HG03571 (cell line): ENCODE data around the gene KRTAP1-5.
"Not testable (repeated sequence)": the region's sequence is repeated elsewhere in the genome, so short reads cannot be mapped to it uniquely, and the experiment has no call there.

Source experiments
- ATAC-seq: cut with Tn5 transposase; IDR thresholded peaks from one replicate; pipeline ENCODE4 v1.9.1; 2021; ENCODE audit not compliant: unreplicated experiment

The KRTAP1-5 gene

DNA sequence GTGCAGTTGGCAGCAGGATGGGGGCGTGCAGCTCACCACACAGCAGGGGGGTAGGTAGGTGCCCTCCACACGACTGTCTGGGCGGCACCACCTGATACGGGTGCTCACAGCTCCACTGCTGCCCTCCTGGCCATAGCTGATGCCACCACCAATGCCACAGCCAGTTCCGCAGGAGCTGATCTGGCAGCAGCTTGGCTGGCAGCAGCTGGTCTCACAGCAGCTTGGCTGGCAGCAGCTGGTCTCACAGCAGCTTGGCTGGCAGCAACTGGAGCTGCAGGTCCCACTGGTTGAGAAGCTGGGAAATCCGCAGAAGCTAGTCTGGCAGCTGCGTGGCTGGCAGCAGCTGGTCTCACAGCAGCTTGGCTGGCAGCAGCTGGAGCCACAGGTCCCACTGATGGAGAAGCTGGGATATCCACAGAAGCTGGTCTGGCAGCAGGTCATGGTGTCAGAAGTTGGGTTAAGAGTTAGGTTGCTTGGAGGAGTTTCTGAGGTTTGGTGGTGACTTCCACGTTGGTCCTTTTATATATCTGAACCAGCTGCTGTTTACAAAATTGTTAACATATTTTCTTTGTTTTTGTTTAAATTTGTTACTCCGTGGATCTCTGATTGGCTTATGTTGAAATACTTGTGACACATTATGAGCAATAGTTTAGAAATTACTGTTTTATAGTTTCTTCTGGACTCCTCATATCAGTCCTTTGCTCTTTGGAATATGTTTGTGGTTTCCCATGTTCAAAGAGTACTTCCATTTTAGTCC lies at the start of gene KRTAP1-5:
Gene KRTAP1-5 (minus strand): TSS at position 494 of the 757 bp plus-strand sequence. CDS start 53 bp downstream, at position 441.
- ATAC-seq: no peak

GRCh38 chr17:41076788-41077187 lies 49.8 kb upstream of the KRTAP1-5 start:
- ATAC-seq: no peak

DNA sequence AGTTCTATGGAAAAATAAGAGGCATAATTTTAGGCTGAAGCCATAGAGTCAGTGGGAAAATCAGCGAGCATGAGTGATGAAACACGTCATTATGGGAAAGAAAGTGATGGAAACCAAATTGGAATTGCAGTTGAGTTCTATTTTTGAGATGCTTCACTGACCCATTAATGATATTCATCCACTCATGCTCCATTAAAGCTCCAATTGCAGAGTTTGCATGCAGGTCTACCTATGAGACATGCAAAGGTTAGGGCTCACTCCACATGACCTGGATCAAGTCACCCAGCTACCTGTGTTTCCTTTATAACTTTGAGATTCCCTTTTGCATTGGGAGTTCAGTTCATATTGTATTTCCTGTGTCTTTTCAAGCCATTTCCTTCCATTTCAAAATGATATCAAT lies 46.7 kb upstream of the KRTAP1-5 start:
- ATAC-seq: no peak

DNA sequence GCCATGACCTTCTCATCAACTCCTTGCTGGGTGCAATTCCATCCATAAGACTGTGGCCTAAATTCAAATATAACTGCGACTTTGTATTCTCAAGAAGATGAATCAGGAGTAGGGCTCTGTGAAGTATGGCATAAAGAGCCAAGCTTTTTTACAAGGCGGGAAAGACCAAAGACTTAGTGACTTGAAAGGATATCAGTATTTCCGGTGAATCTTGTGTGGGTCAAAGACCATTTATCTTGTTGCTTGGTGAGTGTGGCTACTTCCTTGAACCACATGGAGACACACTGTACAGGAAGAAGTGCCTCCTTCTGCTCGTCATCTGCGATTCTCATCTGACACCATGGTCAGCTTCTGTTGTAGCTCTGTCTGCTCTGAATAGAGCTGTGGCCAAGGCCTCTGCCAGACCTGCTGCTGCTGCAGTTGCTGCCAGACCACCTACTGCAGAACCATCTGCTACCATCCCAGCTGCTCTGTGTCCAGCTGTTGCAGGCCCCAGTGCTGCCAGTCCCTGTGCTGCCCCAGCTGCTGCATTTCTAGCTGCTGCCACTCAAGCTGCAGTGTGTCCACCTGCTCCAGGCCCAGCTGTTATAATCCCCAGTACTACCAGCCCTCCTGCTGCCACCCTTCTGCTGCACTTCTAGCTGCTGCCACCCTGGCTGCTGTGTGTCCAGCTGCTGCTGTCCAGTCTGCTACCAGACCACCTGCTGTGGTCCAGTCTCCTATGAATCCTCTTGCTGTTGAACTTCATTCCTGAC lies 44.8 kb upstream of the KRTAP1-5 start:
- no peak for ATAC-seq

- ATAC-seq: no peak
Measured at GRCh38 chr17:41069031-41069430, 42.0 kb upstream of the KRTAP1-5 start.

GRCh38 chr17:41067281-41067680 lies 40.3 kb upstream of the KRTAP1-5 start:
- ATAC-seq: no peak

DNA sequence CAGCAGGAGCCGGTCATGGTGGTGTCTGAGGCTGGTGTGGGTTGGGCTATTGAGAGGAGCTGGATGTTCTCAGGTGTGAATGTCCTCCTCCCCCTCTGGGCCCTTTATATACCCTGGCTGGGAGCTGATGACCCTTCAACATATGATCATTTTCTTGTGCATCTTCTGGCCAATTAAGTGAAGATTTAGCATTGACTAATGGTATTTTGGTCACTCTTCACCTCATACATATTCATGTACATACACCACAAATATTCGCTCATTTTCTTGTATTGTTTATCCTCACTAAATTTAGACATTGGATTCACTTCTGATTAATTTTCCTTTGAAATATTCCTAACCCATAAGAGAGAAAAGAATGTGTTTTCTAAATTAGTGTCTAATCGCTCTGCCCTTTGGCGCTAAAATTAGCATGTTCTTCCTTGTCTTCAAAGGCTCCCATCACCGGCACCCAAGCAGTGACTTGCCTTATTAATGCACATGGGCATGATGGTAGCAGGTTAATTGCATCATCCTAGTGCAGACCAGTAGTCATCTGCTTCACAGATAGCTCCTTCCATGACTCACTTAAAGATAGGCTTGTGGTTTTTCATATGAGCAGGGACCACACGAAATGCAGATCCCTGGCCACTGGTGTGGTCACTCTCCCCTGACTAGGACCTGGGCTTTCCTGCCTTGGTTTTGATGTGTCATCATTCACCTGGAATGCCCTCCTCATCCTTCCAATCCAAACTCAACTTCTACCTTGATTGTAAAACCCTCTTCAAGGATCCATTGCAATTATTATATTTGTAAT lies 39.0 kb upstream of the KRTAP1-5 start, which contains the start of gene KRTAP2-4:
Gene KRTAP2-4 (minus strand): TSS at position 51 of the 796 bp plus-strand sequence. CDS start 34 bp downstream, at position 17.
- no peak for ATAC-seq

GRCh38 chr17:41065016-41065689 lies 38.1 kb upstream of the KRTAP1-5 start:
- not testable (repeated sequence) for ATAC-seq

GRCh38 chr17:41064301-41064700 lies 37.3 kb upstream of the KRTAP1-5 start:
- ATAC-seq: no peak

GRCh38 chr17:41063449-41063848 lies 36.4 kb upstream of the KRTAP1-5 start:
- no peak for ATAC-seq

- ATAC-seq: no peak
Measured at GRCh38 chr17:41061964-41062363, 35.0 kb upstream of the KRTAP1-5 start.

DNA sequence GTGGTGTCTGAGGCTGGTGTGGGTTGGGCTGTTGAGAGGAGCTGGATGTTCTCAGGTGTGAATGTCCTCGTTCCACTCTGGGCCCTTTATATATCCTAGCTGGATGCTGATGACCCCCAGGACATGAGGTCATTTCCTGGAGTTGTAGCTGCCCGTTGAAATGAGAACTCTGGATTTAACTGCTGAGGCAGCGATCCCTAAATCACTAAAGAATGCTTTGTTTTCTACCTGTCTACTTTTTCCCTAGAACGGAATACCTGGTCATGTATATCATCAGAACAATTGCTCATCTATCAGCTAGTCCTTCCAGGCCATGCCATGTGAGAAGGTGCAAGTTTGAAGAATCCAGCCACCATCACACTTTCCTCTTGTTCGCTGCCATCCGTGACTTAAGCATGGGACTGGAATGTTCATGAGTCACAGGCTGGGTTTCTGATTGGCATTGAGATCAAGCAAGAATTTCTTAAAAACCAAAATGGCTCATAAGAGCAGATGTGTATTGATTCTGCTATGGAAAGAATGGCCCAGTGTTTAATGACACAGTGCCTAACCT lies 33.1 kb upstream of the KRTAP1-5 start, which contains the start of gene KRTAP2-3:
Gene KRTAP2-3 (minus strand): TSS at position 63 of the 553 bp plus-strand sequence. CDS start 64 bp downstream, outside the sequence.
- ATAC-seq: no peak

DNA sequence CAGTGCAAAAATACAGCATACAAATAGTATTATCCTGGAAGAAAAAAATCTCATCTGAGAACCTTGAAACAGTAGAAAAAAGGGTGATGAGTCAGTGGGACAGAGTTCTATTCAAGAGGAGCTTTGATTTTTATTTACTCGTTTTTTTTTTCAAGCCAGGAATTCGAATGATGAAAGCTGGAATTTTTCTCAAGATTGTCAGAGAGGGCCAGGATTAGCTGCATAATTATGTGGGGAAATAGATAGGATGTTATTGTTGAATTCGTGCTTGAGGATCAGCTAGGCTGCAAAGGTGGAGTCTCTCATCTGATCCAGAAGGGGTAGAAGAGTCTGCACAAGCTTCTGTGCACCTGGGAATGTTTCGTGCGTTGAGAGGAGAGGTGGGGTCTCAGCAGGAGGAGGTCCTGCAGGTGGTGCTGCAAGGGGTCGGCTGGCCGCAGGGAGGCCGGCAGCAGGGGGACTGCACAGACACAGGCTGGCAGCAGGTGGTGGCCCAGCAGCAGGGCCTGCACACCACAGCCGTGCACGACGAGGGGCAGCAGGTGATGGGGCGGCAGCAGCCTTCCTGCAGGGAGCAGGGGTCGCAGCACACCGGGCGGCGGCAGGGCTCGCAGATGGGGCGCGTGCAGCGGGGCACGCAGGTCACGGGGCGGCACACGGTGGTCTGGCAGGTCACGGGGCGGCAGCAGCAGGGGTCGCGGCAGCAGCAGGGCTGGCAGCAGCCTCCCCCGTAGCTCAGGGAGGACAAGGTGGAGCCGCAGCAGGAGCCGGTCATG lies 32.5 kb upstream of the KRTAP1-5 start:
- ATAC-seq: not testable (repeated sequence)

DNA sequence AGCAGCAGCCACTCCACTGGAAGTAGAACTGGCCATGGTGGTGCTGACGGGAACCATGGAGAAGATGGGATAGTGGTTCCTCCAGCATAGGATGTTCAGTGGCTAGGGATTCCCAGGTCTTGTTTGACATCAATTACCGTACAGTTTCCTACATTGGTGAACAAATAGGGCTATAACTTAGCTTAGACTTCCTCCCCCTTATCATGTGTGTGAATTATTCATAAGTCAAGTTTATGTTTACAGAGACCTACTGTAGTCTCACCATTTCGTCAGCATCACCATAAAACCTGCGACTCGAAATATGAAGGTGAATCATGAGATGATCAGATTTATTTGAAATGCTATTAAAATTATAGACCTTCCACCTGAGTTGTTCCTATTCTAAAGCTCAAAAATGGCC lies 31.7 kb upstream of the KRTAP1-5 start:
- no peak for ATAC-seq

DNA sequence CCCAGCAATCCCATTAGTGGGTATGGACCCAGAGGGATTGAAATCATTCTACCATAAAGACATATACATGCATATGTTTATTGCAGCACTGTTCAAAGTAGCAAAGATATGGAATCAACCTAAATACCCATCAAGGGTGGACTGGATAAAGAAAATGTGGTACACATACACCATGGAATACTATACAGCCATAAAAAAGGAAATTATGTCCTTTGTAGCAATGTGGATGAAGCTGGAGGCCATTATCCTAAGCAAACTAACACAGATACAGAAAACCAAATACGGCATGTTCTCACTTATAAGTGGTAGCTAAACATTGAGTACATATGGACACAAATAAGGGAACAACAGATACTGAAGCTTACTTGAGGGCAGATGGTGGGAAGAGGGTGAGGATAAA lies 30.5 kb upstream of the KRTAP1-5 start:
- ATAC-seq: no peak

GRCh38 chr17:41055130-41055529 lies 28.1 kb upstream of the KRTAP1-5 start, which contains the start of gene KRTAP2-2:
Gene KRTAP2-2 (minus strand): TSS chr17:41055230. CDS start chr17:41055211, 19 bp downstream.
- ATAC-seq: not testable (repeated sequence)

DNA sequence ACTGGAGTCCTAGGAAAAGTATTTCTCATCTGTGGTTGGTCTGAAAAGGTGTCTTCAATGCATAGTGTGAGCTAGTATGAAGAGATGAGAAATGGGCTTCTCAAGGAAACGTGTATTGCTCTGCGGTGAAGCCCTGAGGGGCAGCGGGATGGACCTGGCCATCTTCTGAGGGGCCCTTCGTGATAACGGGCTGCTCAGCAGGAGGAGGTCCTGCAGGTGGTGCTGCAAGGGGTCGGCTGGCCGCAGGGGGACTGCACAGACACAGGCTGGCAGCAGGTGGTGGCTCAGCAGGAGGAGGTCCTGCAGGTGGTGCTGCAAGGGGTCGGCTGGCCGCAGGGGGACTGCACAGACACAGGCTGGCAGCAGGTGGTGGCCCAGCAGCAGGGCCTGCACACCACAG lies 27.5 kb upstream of the KRTAP1-5 start:
- ATAC-seq: not testable (repeated sequence)

DNA sequence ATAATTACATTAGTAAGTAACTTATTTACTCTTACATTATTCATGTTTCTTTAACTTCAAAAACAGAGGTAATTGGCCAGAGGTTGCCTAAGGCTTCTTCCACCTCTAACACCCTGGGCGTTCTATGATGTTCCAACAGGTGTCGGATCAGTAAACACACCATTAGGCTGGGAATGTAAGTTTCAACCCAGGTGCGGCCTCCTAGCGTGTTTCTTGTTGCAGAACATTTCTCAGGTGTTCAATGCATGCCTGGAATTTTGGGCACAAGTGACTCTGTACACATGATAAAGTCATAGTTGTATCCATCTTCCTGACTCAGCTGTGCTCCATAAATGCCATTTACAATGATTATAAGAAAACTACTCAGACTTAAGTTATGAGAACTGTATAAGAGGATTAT lies 27.0 kb upstream of the KRTAP1-5 start:
- ATAC-seq: no peak

DNA sequence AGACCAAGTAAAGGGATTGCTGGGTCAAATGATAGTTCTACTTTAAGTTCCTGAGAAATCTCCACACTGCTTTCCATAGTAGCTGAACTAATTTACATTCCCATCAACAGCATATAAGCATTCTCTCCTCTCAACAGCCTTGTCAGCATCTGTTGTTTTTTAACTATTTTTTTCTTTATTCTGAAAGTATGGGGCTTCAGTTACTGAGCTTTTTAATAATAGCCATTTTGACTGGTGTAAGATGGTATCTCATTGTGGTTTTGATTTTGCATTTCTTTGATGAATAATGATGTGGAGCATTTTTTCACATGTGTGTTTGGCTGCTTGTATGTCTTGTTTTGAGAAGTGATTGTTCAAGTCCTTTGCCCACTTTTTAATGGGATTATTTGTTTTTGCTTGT lies 25.6 kb upstream of the KRTAP1-5 start:
- no peak for ATAC-seq
